BE2C (cell line): Measurements from ENCODE around the gene ZDHHC8.

Experiments
- DNase-seq: peaks from one replicate; pipeline ENCODE4 v3.0.0-alpha.2; 2020
- H3K27me3 ChIP-seq: fragments of 250-450 bp; sonication (Bioruptor Pico); 2 replicates; pipeline ENCODE4 v1.5.1; 2020; ENCODE audit warnings: mild to moderate bottlenecking
- H3K36me3 ChIP-seq: fragments of 250-450 bp; sonication (Bioruptor Pico); 2 replicates; pipeline ENCODE4 v1.5.1; 2020; ENCODE audit warnings: mild to moderate bottlenecking
- H3K4me1 ChIP-seq: fragments of 250-450 bp; sonication (Bioruptor Pico); 2 replicates; pipeline ENCODE4 v1.5.1; 2020
- H3K4me3 ChIP-seq: 2 replicates; pipeline ENCODE4 v1.5.1; 2011; ENCODE audit warnings: low read depth, low read length
- H3K9me3 ChIP-seq: fragments of 250-450 bp; sonication (Bioruptor Pico); 2 replicates; pipeline ENCODE4 v1.5.1; 2020
- CTCF ChIP-seq: IDR thresholded peaks from 2 replicates; pipeline ENCODE4 v1.5.1; 2012; ENCODE audit warnings: mild to moderate bottlenecking, low read depth, low read length

The ZDHHC8 gene

GRCh38 chr22:20192972-20193760 is 61.6 kb downstream of the ZDHHC8 start:
- no peak for DNase-seq
- Histone ChIP-seq H3K9me3 (no peaks in the 10 kb centered on the region), H3K4me3 (no peak overlapping the region), H3K27me3 (no peaks in the 10 kb centered on the region), H3K4me1 (no peaks in the 10 kb centered on the region), H3K36me3 (no peaks in the 10 kb centered on the region)
- TF ChIP-seq CTCF: no peak

- no peak for DNase-seq
- H3K36me3 ChIP-seq: no peaks in the 10 kb centered on the region
- H3K4me1 ChIP-seq: no peaks in the 10 kb centered on the region
- H3K9me3 ChIP-seq: no peaks in the 10 kb centered on the region
- H3K4me3 ChIP-seq: no peak overlapping the region
- no peak for TF ChIP-seq CTCF
- no peaks in the 10 kb centered on the region for H3K27me3 ChIP-seq
These were observed 62.3 kb downstream of the ZDHHC8 start for GRCh38 chr22:20193761-20194494.

- Histone ChIP-seq H3K27me3 (no peaks in the 10 kb centered on the region), H3K4me3 (no peak overlapping the region), H3K4me1 (no peaks in the 10 kb centered on the region), H3K9me3 (no peaks in the 10 kb centered on the region), H3K36me3 (no peaks in the 10 kb centered on the region)
- DNase-seq: no peak
- no peak for TF ChIP-seq CTCF
These were observed 63.3 kb downstream of the ZDHHC8 start for GRCh38 chr22:20194681-20195593.

GRCh38 chr22:20196094-20196842 is 64.7 kb downstream of the ZDHHC8 start:
- no peaks in the 10 kb centered on the region for H3K4me1 ChIP-seq
- no peak for DNase-seq
- no peak for TF ChIP-seq CTCF
- H3K27me3 ChIP-seq: no peaks in the 10 kb centered on the region
- no peaks in the 10 kb centered on the region for H3K9me3 ChIP-seq
- H3K4me3 ChIP-seq: no peak overlapping the region
- no peaks in the 10 kb centered on the region for H3K36me3 ChIP-seq
